Left ventricle myocardium inferior (tissue), 1 donor: ENCODE measurements around the gene ZBTB32. TPM values are rescaled to one million over a fixed set of nuclear protein-coding genes. Genes with fewer than 3 reads are reported as not detected.

Experiments
- DNase-seq: peaks from one replicate; pipeline ENCODE4 v3.0.0-alpha.2; 2020
- H3K27ac ChIP-seq: fragments of 200-600 bp; replicated peaks from 2 replicates; pipeline ENCODE4 v1.8.0; 2021
- H3K27me3 ChIP-seq: fragments of 200-600 bp; 2 replicates; pipeline ENCODE4 v1.8.0; 2021; ENCODE audit warnings: low read depth
- H3K36me3 ChIP-seq: fragments of 200-600 bp; 2 replicates; pipeline ENCODE4 v1.8.0; 2021
- H3K4me1 ChIP-seq: fragments of 200-600 bp; 2 replicates; pipeline ENCODE4 v1.8.0; 2021
- H3K4me3 ChIP-seq: fragments of 200-600 bp; 2 replicates; pipeline ENCODE4 v1.8.0; 2021; ENCODE audit warnings: mild to moderate bottlenecking, moderate library complexity
- H3K9me3 ChIP-seq: fragments of 200-600 bp; replicated peaks from 2 replicates; pipeline ENCODE4 v1.8.0; 2021
- intact Hi-C: fragments of 100-400 bp; cut with micrococcal nuclease; formaldehyde crosslinking; loops from one replicate; pipeline ENCODE4 v1.11.0; 2022
- total RNA-seq: library from RNA; stranded (reverse); fragmentation: NEBNext Ultra II Directional; extraction: Animal tissue kit (Norgen Biotek cat#: 25700); gene quantifications from one replicate; pipeline ENCODE4 v1.2.1, GENCODE V29; 2021
- TF ChIP-seq, protein P1 (sequence below): fragments of 200-600 bp; IDR thresholded peaks from 2 replicates; pipeline ENCODE4 v1.8.0; 2021; ENCODE audit warnings: antibody characterized with exemption, mild to moderate bottlenecking, borderline replicate concordance
- donor health status: DM: no; HTN: yes; CAD: no; lungs with severe emphysema.

The ZBTB32 gene
- total RNA-seq, 1 donor from 2014 or later, result not detected

DNA sequence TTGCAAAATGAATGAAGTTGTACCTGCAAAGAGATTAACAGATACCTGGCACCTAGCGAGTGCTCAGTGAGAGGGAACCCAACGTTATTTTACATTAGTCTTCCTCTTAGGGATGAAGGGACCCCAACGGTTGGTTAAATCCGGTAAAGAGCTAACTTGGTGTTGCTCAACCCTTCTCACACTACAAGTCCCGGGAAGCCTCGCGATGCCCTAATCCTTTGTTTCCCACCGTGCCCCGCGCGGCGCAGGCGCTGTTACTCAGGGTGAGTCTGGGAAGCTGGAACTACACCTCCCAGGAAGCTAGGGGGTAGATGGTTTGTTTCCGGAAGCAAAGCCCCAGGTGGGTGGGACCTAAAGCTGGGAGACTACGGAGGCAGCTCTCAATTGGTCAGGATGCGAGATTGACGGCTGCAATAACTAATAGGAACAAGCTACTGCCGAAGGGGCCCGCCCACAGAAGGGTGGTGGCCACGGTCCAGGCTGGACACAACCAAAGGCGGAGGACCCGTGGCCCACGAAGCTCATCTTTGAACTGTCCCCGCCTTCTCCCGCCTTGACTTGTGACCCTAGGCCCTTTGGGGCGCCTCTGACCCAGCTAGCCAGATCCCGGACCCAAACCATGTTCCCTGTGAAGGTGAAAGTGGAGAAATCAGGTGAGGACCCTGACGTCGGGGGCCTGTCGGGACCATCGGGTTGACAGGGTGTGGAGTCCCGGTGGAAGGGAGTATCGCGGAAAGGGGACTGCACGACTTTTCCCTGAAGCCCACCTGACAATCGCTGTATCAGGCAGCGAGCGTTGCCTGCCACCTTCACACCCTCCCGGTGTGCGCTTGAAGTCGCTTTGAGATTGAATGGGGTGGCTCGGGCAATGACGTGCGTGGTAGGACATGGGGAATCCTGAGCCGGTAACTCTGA is 44.0 kb downstream of the ZBTB32 start, which contains the start of gene LIN37:
Gene LIN37 (plus strand): TSS at position 471 of the 915 bp plus-strand sequence. CDS start 149 bp downstream, at position 620.
- Histone ChIP-seq H3K27me3 (no peaks in the 10 kb centered on the region), H3K4me3 (peak within 1 kb of the TSS; percentile 82), H3K27ac (peak within 1 kb of the TSS; percentile 84), H3K9me3 (no peaks in the 10 kb centered on the region), H3K36me3 (peaks cover 21% of the 10 kb centered on the region), H3K4me1 (peaks cover 67% of the 10 kb centered on the region)
- intact Hi-C loops, result no loop called here
- TF ChIP-seq, protein P1, sequence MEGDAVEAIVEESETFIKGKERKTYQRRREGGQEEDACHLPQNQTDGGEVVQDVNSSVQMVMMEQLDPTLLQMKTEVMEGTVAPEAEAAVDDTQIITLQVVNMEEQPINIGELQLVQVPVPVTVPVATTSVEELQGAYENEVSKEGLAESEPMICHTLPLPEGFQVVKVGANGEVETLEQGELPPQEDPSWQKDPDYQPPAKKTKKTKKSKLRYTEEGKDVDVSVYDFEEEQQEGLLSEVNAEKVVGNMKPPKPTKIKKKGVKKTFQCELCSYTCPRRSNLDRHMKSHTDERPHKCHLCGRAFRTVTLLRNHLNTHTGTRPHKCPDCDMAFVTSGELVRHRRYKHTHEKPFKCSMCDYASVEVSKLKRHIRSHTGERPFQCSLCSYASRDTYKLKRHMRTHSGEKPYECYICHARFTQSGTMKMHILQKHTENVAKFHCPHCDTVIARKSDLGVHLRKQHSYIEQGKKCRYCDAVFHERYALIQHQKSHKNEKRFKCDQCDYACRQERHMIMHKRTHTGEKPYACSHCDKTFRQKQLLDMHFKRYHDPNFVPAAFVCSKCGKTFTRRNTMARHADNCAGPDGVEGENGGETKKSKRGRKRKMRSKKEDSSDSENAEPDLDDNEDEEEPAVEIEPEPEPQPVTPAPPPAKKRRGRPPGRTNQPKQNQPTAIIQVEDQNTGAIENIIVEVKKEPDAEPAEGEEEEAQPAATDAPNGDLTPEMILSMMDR, result peak; percentile 50
- peak; percentile 99 for DNase-seq

GRCh38 chr19:35750167-35750566 is 45.8 kb downstream of the ZBTB32 start:
- no peak overlapping the region for H3K27ac ChIP-seq

DNA sequence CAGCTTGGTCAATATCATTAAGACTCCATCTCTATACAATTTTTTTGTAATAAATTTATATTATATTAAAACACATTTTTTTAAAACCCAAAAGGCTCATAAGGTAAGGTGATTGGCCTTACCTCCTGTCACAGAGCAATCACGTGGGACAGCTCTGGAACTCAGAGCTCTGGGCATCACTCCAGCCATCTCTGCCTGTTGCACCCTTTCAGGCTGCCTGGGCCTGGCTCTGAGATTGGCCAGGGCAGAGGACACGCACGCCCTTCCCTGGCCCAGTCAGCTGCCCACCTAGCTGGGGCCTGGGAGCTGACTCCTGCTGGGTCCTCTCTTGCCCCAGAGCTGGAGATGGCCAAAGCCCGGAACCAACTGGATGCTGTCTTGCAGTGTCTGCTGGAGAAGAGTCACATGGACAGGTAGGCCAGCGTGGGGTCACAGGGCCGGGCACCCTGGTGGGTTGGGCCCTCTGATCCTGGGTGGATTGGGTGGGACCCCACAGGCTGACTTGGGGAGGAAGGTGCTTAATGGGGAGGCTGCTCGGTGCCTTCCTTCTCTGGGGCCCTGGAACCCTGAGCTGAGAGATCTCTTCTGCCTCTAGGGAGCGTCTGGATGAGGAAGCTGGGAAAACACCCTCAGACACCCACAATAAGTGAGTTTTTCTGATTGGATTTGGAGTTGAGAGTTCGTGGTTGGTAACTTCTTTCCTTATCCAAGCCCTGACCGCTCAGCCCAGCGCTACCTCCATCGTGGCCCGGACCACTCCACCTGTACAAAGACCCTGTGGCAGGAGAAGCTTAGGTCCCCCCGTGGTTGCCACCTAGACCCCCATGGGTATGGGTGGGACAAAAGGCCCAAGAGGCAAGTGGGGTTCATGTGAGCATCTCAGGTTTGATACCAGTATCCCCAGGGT is 47.7 kb downstream of the ZBTB32 start:
- Histone ChIP-seq H3K4me1 (peaks cover 63% of the 10 kb centered on the region), H3K27ac (peak overlapping the region; percentile 61)
- no peak for DNase-seq

More at GRCh38 chr19:35750167-35750566, 45.8 kb downstream of the ZBTB32 start:
- peaks cover 19% of the 10 kb centered on the region for H3K36me3 ChIP-seq
- H3K4me1 ChIP-seq, result peaks cover 60% of the 10 kb centered on the region
- TF ChIP-seq, protein P1, result no peak
- H3K4me3 ChIP-seq, result no peak overlapping the region
- DNase-seq, result no peak
- H3K27me3 ChIP-seq, result no peaks in the 10 kb centered on the region
- H3K9me3 ChIP-seq, result no peaks in the 10 kb centered on the region
- intact Hi-C loops, result no loop called here

GRCh38 chr19:35752746-35753350 is 48.5 kb downstream of the ZBTB32 start:
- H3K27me3 ChIP-seq, result no peaks in the 10 kb centered on the region
- peaks cover 19% of the 10 kb centered on the region for H3K36me3 ChIP-seq
- peaks cover 63% of the 10 kb centered on the region for H3K4me1 ChIP-seq
- no peaks in the 10 kb centered on the region for H3K9me3 ChIP-seq
- H3K4me3 ChIP-seq, result no peak overlapping the region
- H3K27ac ChIP-seq, result no peak overlapping the region
- intact Hi-C loops, result no loop called here
- no peak for DNase-seq
- TF ChIP-seq, protein P1, result no peak

More for the DNA sequence above, 47.7 kb downstream of the ZBTB32 start:
- H3K27me3 ChIP-seq, result no peaks in the 10 kb centered on the region
- H3K9me3 ChIP-seq, result no peaks in the 10 kb centered on the region
- TF ChIP-seq, protein P1, result no peak
- intact Hi-C loops, result no loop called here
- peaks cover 19% of the 10 kb centered on the region for H3K36me3 ChIP-seq
- H3K4me3 ChIP-seq, result no peak overlapping the region
